A549 (cell line): ENCODE data around the gene CD79A. TPM values are rescaled to one million over a fixed set of nuclear protein-coding genes. Genes with fewer than 3 reads are reported as not detected.

Experiments used
- CBX2 ChIP-seq: fragments of 200-600 bp; sonication (generic); IDR thresholded peaks from 2 replicates; pipeline ENCODE4 v1.6.1; 2016; ENCODE audit warnings: low read depth, mild to moderate bottlenecking, borderline replicate concordance
- CBX8 ChIP-seq: fragments of 200-600 bp; sonication (generic); IDR thresholded peaks from 2 replicates; pipeline ENCODE4 v1.6.1; 2016
- EHF ChIP-seq: fragments of 250-450 bp; sonication (Bioruptor Pico); IDR thresholded peaks from 2 replicates; pipeline ENCODE4 v1.5.0; 2020; ENCODE audit warnings: mild to moderate bottlenecking
- EHMT2 ChIP-seq: fragments of 200-600 bp; sonication (generic); IDR thresholded peaks from 2 replicates; pipeline ENCODE4 v1.6.1; 2016; ENCODE audit warnings: antibody characterized with exemption, low read depth, mild to moderate bottlenecking, moderate library complexity
- EP300 ChIP-seq, 2 experiments: fragments of >200 bp; sonication (Bioruptor Twin); formaldehyde crosslinking; IDR thresholded peaks; 2 replicates in 1 of 2; 3 replicates in 1 of 2; pipeline ENCODE4 v1.6.1; 2016 to 2017
- ESRRA ChIP-seq: fragments of 150-350 bp; IDR thresholded peaks from 2 replicates; pipeline ENCODE4 v1.6.1; 2014; ENCODE audit warnings: mild to moderate bottlenecking, low read length, borderline replicate concordance
- GATA3 ChIP-seq: IDR thresholded peaks from 2 replicates; pipeline ENCODE4 v1.6.1; 2012; ENCODE audit warnings: borderline replicate concordance
- HEYL ChIP-seq: fragments of 250-450 bp; sonication (Bioruptor Pico); IDR thresholded peaks from 2 replicates; pipeline ENCODE4 v1.8.0; 2021; ENCODE audit warnings: mild to moderate bottlenecking, moderate library complexity
- HOXB13 ChIP-seq: fragments of 250-450 bp; sonication (Bioruptor Pico); IDR thresholded peaks from 2 replicates; pipeline ENCODE4 v1.5.0; 2020; ENCODE audit warnings: low read depth, mild to moderate bottlenecking, moderate library complexity
- JUNB ChIP-seq: fragments of >200 bp; sonication (Bioruptor Twin); formaldehyde crosslinking; IDR thresholded peaks from 2 replicates; pipeline ENCODE4 v1.6.1; 2016
- KDM1A ChIP-seq: fragments of 200-600 bp; sonication (generic); IDR thresholded peaks from 2 replicates; pipeline ENCODE4 v1.6.1; 2016; ENCODE audit warnings: low read depth, mild to moderate bottlenecking
- MAZ ChIP-seq: fragments of 150-350 bp; IDR thresholded peaks from 2 replicates; pipeline ENCODE4 v1.6.1; 2014; ENCODE audit warnings: antibody characterized with exemption, low read depth, low read length, borderline replicate concordance
- MYC ChIP-seq: IDR thresholded peaks from 2 replicates; pipeline ENCODE4 v1.6.1; 2012; ENCODE audit warnings: mild to moderate bottlenecking, inconsistent platforms, low read length, improper control_type of control experiment, borderline replicate concordance
- NR3C1 ChIP-seq: fragments of >200 bp; sonication (Bioruptor Twin); formaldehyde crosslinking; IDR thresholded peaks from 3 replicates; pipeline ENCODE4 v1.6.1; 2017
- POLR2AphosphoS2 ChIP-seq: conservative IDR thresholded peaks from 2 replicates; pipeline ENCODE4 v1.6.1; 2012; ENCODE audit warnings: low read length, improper control_type of control experiment, inconsistent platforms
- RFX5 ChIP-seq: fragments of 450-650 bp; IDR thresholded peaks from 2 replicates; pipeline ENCODE4 v1.7.1; 2014; ENCODE audit warnings: antibody characterized with exemption, mild to moderate bottlenecking, moderate library complexity
- RNF2 ChIP-seq: fragments of 200-600 bp; sonication (generic); IDR thresholded peaks from 2 replicates; pipeline ENCODE4 v1.6.1; 2016; ENCODE audit warnings: low read depth, mild to moderate bottlenecking, antibody characterized with exemption, moderate library complexity, borderline replicate concordance
- SMC3 ChIP-seq: fragments of >200 bp; sonication (Bioruptor Twin); formaldehyde crosslinking; IDR thresholded peaks from 3 replicates; pipeline ENCODE4 v1.6.1; 2018; ENCODE audit warnings: inconsistent platforms
- TFCP2L1 ChIP-seq: fragments of 250-450 bp; sonication (Bioruptor Pico); IDR thresholded peaks from 2 replicates; pipeline ENCODE4 v1.5.0; 2021; ENCODE audit warnings: mild to moderate bottlenecking
- ZFP36 ChIP-seq: fragments of 450-650 bp; IDR thresholded peaks from 2 replicates; pipeline ENCODE4 v1.6.1; 2014; ENCODE audit warnings: borderline replicate concordance; ENCODE audit not compliant: partially characterized antibody
- ZNF302 ChIP-seq: fragments of 250-450 bp; sonication (Bioruptor Pico); IDR thresholded peaks from 2 replicates; pipeline ENCODE4 v1.9.0; 2021; ENCODE audit warnings: inconsistent platforms, mild to moderate bottlenecking, moderate library complexity
- polyA plus RNA-seq, 4 experiments: library from polyadenylated mRNA; depleted of rRNA in 3 of 4; stranded (reverse); fragments of >200 nt; fragmentation: RNase III in 1 of 4; extraction: RNeasy Plus Mini Kit Qiagen cat#74134 plus additional on column Dnase treatment in 1 of 4; gene quantifications; 2 replicates in 3 of 4; 3 replicates in 1 of 4; pipeline ENCODE4 v1.2.3, GENCODE V29; 2011 to 2017
- TF ChIP-seq, protein P1 (sequence below): fragments of 200-600 bp; sonication (generic); IDR thresholded peaks from 2 replicates; pipeline ENCODE4 v1.6.1; 2016; ENCODE audit warnings: antibody characterized with exemption, mild to moderate bottlenecking, moderate library complexity
- TF ChIP-seq, protein P2 (sequence below): fragments of >200 bp; sonication (Bioruptor Twin); formaldehyde crosslinking; IDR thresholded peaks from 2 replicates; pipeline ENCODE4 v1.6.1; 2016
- TF ChIP-seq, protein P3 (sequence below): fragments of 250-450 bp; sonication (Bioruptor Pico); IDR thresholded peaks from 2 replicates; pipeline ENCODE4 v1.5.0; 2020; ENCODE audit warnings: low read depth, mild to moderate bottlenecking, moderate library complexity
- TF ChIP-seq, protein P4 (sequence below): fragments of >200 bp; sonication (Bioruptor Twin); formaldehyde crosslinking; IDR thresholded peaks from 3 replicates; pipeline ENCODE4 v1.6.1; 2016
- TF ChIP-seq, protein P5 (sequence below): IDR thresholded peaks from 2 replicates; pipeline ENCODE4 v1.6.1; 2012; ENCODE audit warnings: low read depth, borderline replicate concordance
- TF ChIP-seq, protein P6 (sequence below): IDR thresholded peaks from 2 replicates; pipeline ENCODE4 v1.6.1; 2012
- TF ChIP-seq, protein P7 (sequence below): fragments of 450-650 bp; IDR thresholded peaks from 2 replicates; pipeline ENCODE4 v1.6.1; 2014; ENCODE audit warnings: antibody characterized with exemption
- TF ChIP-seq, protein P8 (sequence below): IDR thresholded peaks from 2 replicates; pipeline ENCODE4 v1.6.1; 2012

CD79A gene
- polyA plus RNA-seq, 2 of the 4 experiments (the other 2 are of a cell fraction), result 0.52 to 0.54 TPM

DNA sequence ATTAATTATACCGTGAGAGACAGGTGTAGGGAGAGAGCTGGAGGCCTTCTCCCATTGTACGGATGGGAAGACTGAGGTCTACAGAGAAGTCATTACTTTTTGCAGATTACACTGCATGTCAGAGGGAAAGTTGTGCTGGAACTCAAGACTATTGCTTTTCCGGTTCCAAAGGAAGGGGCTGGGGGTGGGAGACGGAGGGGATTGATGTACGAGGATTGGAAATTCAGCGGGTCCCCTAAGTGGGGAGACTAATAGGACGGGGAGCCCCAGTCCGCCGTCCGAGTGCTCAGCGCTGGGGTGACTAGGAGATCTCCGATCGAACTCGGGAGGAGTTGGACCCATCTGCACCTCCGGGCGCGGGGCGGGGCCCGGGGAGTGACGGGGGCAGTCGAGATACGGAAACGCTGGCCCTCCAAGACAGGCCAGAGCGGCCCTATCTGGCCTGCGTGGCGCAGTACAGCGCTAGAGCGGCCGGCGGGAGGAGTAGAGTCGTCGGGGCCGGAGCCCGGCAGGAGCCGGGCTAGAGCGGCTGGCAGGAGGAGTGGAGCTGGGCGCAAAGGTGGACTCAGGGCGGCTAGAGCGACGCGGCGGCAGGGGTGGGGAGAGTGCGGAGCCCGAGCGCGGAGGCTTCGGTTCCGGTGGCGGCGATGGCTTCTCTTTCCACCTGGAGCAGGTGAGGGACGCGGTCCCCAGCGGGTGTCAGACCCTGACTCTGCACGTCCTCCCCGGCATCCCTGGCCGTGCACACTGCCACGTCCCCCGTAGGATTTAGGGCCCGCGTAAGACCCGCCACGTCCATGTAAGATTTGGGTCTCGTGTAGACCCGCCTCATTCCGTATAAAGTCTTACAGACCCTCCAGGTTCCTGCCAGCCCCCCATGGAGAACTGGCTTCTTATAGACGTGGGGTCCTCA, 7.0 kb downstream of the CD79A start (continued):
- TF ChIP-seq, protein P1, sequence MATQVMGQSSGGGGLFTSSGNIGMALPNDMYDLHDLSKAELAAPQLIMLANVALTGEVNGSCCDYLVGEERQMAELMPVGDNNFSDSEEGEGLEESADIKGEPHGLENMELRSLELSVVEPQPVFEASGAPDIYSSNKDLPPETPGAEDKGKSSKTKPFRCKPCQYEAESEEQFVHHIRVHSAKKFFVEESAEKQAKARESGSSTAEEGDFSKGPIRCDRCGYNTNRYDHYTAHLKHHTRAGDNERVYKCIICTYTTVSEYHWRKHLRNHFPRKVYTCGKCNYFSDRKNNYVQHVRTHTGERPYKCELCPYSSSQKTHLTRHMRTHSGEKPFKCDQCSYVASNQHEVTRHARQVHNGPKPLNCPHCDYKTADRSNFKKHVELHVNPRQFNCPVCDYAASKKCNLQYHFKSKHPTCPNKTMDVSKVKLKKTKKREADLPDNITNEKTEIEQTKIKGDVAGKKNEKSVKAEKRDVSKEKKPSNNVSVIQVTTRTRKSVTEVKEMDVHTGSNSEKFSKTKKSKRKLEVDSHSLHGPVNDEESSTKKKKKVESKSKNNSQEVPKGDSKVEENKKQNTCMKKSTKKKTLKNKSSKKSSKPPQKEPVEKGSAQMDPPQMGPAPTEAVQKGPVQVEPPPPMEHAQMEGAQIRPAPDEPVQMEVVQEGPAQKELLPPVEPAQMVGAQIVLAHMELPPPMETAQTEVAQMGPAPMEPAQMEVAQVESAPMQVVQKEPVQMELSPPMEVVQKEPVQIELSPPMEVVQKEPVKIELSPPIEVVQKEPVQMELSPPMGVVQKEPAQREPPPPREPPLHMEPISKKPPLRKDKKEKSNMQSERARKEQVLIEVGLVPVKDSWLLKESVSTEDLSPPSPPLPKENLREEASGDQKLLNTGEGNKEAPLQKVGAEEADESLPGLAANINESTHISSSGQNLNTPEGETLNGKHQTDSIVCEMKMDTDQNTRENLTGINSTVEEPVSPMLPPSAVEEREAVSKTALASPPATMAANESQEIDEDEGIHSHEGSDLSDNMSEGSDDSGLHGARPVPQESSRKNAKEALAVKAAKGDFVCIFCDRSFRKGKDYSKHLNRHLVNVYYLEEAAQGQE, result no peak
- TF ChIP-seq, protein P2, sequence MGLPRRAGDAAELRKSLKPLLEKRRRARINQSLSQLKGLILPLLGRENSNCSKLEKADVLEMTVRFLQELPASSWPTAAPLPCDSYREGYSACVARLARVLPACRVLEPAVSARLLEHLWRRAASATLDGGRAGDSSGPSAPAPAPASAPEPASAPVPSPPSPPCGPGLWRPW, result no peak
- TF ChIP-seq EHF (CRISPR knock-in tag), result 0 out of 2 replicates have a peak, but pooled peaks have one; percentile 30
- no peak for TF ChIP-seq EHMT2
- TF ChIP-seq, protein P3, sequence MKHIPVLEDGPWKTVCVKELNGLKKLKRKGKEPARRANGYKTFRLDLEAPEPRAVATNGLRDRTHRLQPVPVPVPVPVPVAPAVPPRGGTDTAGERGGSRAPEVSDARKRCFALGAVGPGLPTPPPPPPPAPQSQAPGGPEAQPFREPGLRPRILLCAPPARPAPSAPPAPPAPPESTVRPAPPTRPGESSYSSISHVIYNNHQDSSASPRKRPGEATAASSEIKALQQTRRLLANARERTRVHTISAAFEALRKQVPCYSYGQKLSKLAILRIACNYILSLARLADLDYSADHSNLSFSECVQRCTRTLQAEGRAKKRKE (CRISPR knock-in tag), result peak; percentile 74; the same call in 1 of the 2 replicates
- 0 out of 2 replicates have a peak, but pooled peaks have one; percentile 18 for TF ChIP-seq RNF2
- TF ChIP-seq EP300 (IDR thresholded peaks at IDR 0.05), result peak in 1 of 2 experiments; percentile 53; a peak in 2 of 5 replicates
- TF ChIP-seq NR3C1, result no peak
- TF ChIP-seq ZFP36, result no peak
- no peak for TF ChIP-seq JUNB
- TF ChIP-seq ESRRA, result no peak; the same call in 1 of the 2 replicates
- no peak for TF ChIP-seq POLR2AphosphoS2
- no peak for TF ChIP-seq CBX2
- TF ChIP-seq MYC, result peak; percentile 79; the same call in 1 of the 2 replicates
- TF ChIP-seq KDM1A, result peak; percentile 99
- TF ChIP-seq ZNF302, result no peak
- TF ChIP-seq HEYL (CRISPR knock-in tag), result no peak
- TF ChIP-seq, protein P4, sequence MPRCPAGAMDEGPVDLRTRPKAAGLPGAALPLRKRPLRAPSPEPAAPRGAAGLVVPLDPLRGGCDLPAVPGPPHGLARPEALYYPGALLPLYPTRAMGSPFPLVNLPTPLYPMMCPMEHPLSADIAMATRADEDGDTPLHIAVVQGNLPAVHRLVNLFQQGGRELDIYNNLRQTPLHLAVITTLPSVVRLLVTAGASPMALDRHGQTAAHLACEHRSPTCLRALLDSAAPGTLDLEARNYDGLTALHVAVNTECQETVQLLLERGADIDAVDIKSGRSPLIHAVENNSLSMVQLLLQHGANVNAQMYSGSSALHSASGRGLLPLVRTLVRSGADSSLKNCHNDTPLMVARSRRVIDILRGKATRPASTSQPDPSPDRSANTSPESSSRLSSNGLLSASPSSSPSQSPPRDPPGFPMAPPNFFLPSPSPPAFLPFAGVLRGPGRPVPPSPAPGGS, result peak; percentile 92
- no peak for TF ChIP-seq CBX8
- no peak for TF ChIP-seq HOXB13 (CRISPR knock-in tag)
- TF ChIP-seq MAZ, result peak; percentile 99
- TF ChIP-seq, protein P5, sequence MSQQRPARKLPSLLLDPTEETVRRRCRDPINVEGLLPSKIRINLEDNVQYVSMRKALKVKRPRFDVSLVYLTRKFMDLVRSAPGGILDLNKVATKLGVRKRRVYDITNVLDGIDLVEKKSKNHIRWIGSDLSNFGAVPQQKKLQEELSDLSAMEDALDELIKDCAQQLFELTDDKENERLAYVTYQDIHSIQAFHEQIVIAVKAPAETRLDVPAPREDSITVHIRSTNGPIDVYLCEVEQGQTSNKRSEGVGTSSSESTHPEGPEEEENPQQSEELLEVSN, result peak; percentile 70; the same call in 1 of the 2 replicates
- TF ChIP-seq TFCP2L1 (CRISPR knock-in tag), result 0 out of 2 replicates have a peak, but pooled peaks have one; percentile 26
- TF ChIP-seq, protein P6, sequence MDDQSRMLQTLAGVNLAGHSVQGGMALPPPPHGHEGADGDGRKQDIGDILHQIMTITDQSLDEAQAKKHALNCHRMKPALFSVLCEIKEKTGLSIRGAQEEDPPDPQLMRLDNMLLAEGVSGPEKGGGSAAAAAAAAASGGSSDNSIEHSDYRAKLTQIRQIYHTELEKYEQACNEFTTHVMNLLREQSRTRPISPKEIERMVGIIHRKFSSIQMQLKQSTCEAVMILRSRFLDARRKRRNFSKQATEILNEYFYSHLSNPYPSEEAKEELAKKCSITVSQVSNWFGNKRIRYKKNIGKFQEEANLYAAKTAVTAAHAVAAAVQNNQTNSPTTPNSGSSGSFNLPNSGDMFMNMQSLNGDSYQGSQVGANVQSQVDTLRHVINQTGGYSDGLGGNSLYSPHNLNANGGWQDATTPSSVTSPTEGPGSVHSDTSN, result peak; percentile 88
- peak; percentile 68 for TF ChIP-seq GATA3
- TF ChIP-seq, protein P7, sequence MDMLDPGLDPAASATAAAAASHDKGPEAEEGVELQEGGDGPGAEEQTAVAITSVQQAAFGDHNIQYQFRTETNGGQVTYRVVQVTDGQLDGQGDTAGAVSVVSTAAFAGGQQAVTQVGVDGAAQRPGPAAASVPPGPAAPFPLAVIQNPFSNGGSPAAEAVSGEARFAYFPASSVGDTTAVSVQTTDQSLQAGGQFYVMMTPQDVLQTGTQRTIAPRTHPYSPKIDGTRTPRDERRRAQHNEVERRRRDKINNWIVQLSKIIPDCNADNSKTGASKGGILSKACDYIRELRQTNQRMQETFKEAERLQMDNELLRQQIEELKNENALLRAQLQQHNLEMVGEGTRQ, result no peak
- peak; percentile 49; the same call in 2 of the 3 replicates for TF ChIP-seq SMC3
- TF ChIP-seq, protein P8, sequence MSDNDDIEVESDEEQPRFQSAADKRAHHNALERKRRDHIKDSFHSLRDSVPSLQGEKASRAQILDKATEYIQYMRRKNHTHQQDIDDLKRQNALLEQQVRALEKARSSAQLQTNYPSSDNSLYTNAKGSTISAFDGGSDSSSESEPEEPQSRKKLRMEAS, result peak; percentile 93
- 0 out of 2 replicates have a peak, but pooled peaks have one; percentile 52 for TF ChIP-seq RFX5
